GM19023 (cell line): ENCODE data around the gene RAD51B.

Experiments
- ATAC-seq: cut with Tn5 transposase; IDR thresholded peaks from one replicate; pipeline ENCODE4 v1.9.1; 2021; ENCODE audit warnings: mild to moderate bottlenecking, moderate library complexity; ENCODE audit not compliant: unreplicated experiment

The RAD51B gene

GRCh38 chr14:68552075-68552474 is 732.5 kb downstream of the RAD51B start:
- ATAC-seq = no peak

- ATAC-seq = no peak
Measured at GRCh38 chr14:68552602-68553001, 733.0 kb downstream of the RAD51B start.

GRCh38 chr14:68553311-68553710 is 733.7 kb downstream of the RAD51B start:
- ATAC-seq = no peak

DNA sequence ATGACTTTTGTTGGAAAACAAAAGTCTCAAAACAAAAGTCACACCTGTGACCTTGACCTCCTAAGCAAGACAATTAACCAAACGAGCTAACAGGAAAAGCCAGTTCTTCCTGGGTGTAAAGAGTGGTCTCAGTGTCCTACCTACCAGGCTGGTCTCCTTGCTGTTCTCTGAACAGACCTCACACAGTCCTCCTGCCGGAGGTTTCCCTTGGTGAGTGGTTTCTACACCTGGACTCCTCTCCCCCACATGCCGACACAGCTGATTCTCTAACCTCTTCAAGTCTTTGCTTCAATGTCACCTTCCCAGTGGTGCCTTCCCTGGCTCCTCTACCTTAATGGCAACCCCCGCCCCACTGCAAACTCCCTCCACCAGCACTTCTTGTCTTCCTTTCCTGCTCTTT is 734.7 kb downstream of the RAD51B start:
- no peak for ATAC-seq

GRCh38 chr14:68556253-68556652 is 736.7 kb downstream of the RAD51B start:
- no peak for ATAC-seq

DNA sequence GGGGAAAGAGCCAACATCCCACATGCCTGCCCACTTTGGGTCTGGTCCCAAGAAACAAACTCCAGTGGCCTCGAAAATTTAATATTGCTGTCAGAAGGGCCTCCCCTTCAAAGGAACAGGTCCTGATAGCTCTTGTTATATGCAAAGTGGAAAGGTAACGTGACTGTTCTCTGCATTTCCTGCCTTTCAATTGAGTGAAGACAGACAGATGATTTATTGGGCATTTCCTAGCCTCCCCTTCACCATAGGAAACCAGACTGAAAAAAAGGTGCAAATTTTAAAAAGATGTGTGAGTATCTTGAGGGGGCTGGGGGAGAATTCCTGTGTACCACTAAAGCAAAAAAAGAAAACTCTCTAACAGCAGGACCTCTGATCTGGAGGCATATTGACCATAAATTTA is 738.1 kb downstream of the RAD51B start:
- ATAC-seq = no peak

GRCh38 chr14:68558096-68558495 is 738.5 kb downstream of the RAD51B start:
- no peak for ATAC-seq

GRCh38 chr14:68559949-68560348 is 740.4 kb downstream of the RAD51B start:
- ATAC-seq = no peak

GRCh38 chr14:68561531-68562007 is 742.0 kb downstream of the RAD51B start:
- ATAC-seq = no peak

- ATAC-seq = no peak
Measured at GRCh38 chr14:68562911-68563250, 743.3 kb downstream of the RAD51B start.

GRCh38 chr14:68563251-68564131 is 743.9 kb downstream of the RAD51B start:
- no peak for ATAC-seq

GRCh38 chr14:68564191-68564825 is 744.7 kb downstream of the RAD51B start:
- no peak for ATAC-seq

GRCh38 chr14:68564826-68565759 is 745.5 kb downstream of the RAD51B start:
- no peak for ATAC-seq

- ATAC-seq = no peak
Measured at GRCh38 chr14:68566075-68566474, 746.5 kb downstream of the RAD51B start.

- ATAC-seq = no peak
Measured at GRCh38 chr14:68568907-68569897, 749.6 kb downstream of the RAD51B start.

- ATAC-seq = no peak
Measured at GRCh38 chr14:68569970-68570409, 750.4 kb downstream of the RAD51B start.

GRCh38 chr14:68571114-68571591 is 751.6 kb downstream of the RAD51B start:
- ATAC-seq = no peak

GRCh38 chr14:68571928-68572525 is 752.4 kb downstream of the RAD51B start:
- no peak for ATAC-seq

DNA sequence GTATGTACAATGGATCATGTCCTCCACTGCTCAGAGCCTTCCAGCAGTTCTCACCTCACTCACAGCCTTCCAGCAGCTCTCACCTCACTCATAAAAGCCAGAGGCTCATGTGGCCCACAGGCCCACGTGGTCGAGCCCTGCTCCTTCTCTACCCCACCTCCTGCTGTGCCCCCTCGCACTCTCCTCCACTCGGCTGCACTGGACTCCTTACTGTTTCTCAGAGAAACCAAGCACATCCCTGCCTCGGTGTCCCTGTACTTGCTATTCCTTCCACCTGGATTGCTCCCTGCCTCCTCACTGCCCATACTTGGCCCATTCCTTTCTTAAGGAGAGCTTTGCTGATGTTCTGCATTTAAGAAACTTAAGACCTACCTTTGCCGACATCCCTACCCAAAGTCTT is 753.5 kb downstream of the RAD51B start:
- ATAC-seq = no peak
